H9 (cell line): ENCODE data around the gene CTDSPL. TPM values are rescaled to one million over a fixed set of nuclear protein-coding genes. Genes with fewer than 3 reads are reported as not detected.

Source experiments
- DNase-seq: peaks from one replicate; pipeline ENCODE4 v3.0.0-alpha.2; 2017
- H2AFZ ChIP-seq: one replicate; pipeline ENCODE4 v1.6.1; 2013; ENCODE audit warnings: mild to moderate bottlenecking, low read length, control low read depth, moderate library complexity
- H2AK5ac ChIP-seq: 2 replicates; pipeline ENCODE4 v1.6.1; 2013; ENCODE audit warnings: low read length, control low read depth, mixed read lengths; ENCODE audit not compliant: insufficient read length
- H2BK120ac ChIP-seq: one replicate; pipeline ENCODE4 v1.6.1; 2013; ENCODE audit warnings: low read depth, mild to moderate bottlenecking, low read length, control low read depth, inconsistent platforms; ENCODE audit not compliant: poor library complexity, severe bottlenecking
- H2BK12ac ChIP-seq: 2 replicates; pipeline ENCODE4 v1.6.1; 2013; ENCODE audit warnings: low read length, control low read depth, mixed read lengths, low read depth; ENCODE audit not compliant: insufficient read length
- H2BK15ac ChIP-seq: 2 replicates; pipeline ENCODE4 v1.6.1; 2013; ENCODE audit warnings: low read depth, low read length, control low read depth
- H2BK20ac ChIP-seq: one replicate; pipeline ENCODE4 v1.6.1; 2013; ENCODE audit warnings: low read depth, mild to moderate bottlenecking, low read length, control low read depth, inconsistent platforms; ENCODE audit not compliant: poor library complexity, severe bottlenecking
- H2BK5ac ChIP-seq: 2 replicates; pipeline ENCODE4 v1.6.1; 2013; ENCODE audit warnings: low read length, control low read depth, mixed read lengths; ENCODE audit not compliant: insufficient read length
- H3K14ac ChIP-seq: 2 replicates; pipeline ENCODE4 v1.6.1; 2013; ENCODE audit warnings: low read length, control low read depth; ENCODE audit not compliant: insufficient read depth
- H3K18ac ChIP-seq: 2 replicates; pipeline ENCODE4 v1.6.1; 2013; ENCODE audit warnings: low read depth, mild to moderate bottlenecking, mixed read lengths, low read length, control low read depth; ENCODE audit not compliant: insufficient read length
- H3K23ac ChIP-seq: 2 replicates; pipeline ENCODE4 v1.6.1; 2013; ENCODE audit warnings: low read length, control low read depth, mixed read lengths, low read depth; ENCODE audit not compliant: insufficient read length
- H3K23me2 ChIP-seq: 2 replicates; pipeline ENCODE4 v1.6.1; 2013; ENCODE audit warnings: low read depth, mild to moderate bottlenecking, mixed read lengths, low read length, control low read depth; ENCODE audit not compliant: insufficient read length, poor library complexity, severe bottlenecking
- H3K27ac ChIP-seq: 2 replicates; pipeline ENCODE4 v1.5.1; 2013; ENCODE audit warnings: low read length, control low read depth, mixed read lengths, low read depth; ENCODE audit not compliant: insufficient read length
- H3K27me3 ChIP-seq: 2 replicates; pipeline ENCODE4 v1.6.1; 2013; ENCODE audit warnings: low read length, control low read depth, inconsistent platforms; ENCODE audit not compliant: insufficient read depth
- H3K4ac ChIP-seq: 2 replicates; pipeline ENCODE4 v1.6.1; 2013; ENCODE audit warnings: low read depth, mild to moderate bottlenecking, control low read depth, inconsistent platforms, low read length, moderate library complexity
- H3K4me1 ChIP-seq: 2 replicates; pipeline ENCODE4 v1.6.1; 2013; ENCODE audit warnings: low read length, control low read depth, inconsistent platforms; ENCODE audit not compliant: insufficient read depth
- H3K4me2 ChIP-seq: 2 replicates; pipeline ENCODE4 v1.6.1; 2013; ENCODE audit warnings: low read length, control low read depth, mixed read lengths; ENCODE audit not compliant: insufficient read length, insufficient read depth
- H3K56ac ChIP-seq: 2 replicates; pipeline ENCODE4 v1.6.1; 2013; ENCODE audit warnings: low read depth, mild to moderate bottlenecking, mixed read lengths, low read length, control low read depth; ENCODE audit not compliant: insufficient read length
- H3K79me1 ChIP-seq: 2 replicates; pipeline ENCODE4 v1.6.1; 2013; ENCODE audit warnings: low read depth, mild to moderate bottlenecking, moderate library complexity, low read length, control low read depth, inconsistent platforms; ENCODE audit not compliant: insufficient read depth, poor library complexity, severe bottlenecking
- H3K79me2 ChIP-seq: 2 replicates; pipeline ENCODE4 v1.6.1; 2013; ENCODE audit warnings: low read length, control low read depth, inconsistent platforms; ENCODE audit not compliant: insufficient read depth
- H3K9ac ChIP-seq: 2 replicates; pipeline ENCODE4 v1.6.1; 2013; ENCODE audit warnings: low read length, control low read depth, mixed read lengths; ENCODE audit not compliant: insufficient read length; ENCODE audit errors: extremely low read depth
- H3K9me3 ChIP-seq: one replicate; pipeline ENCODE4 v1.6.1; 2013; ENCODE audit warnings: low read depth, low read length, inconsistent platforms; ENCODE audit not compliant: control insufficient read depth
- H3T11ph ChIP-seq: one replicate; pipeline ENCODE4 v1.6.1; 2013; ENCODE audit warnings: mild to moderate bottlenecking, low read length, control low read depth, inconsistent platforms
- H4K20me1 ChIP-seq: one replicate; pipeline ENCODE4 v1.6.1; 2013; ENCODE audit not compliant: control insufficient read depth, insufficient read length, insufficient read depth
- H4K5ac ChIP-seq: 2 replicates; pipeline ENCODE4 v1.6.1; 2013; ENCODE audit warnings: low read depth, mild to moderate bottlenecking, mixed read lengths, low read length, control low read depth; ENCODE audit not compliant: insufficient read length
- H4K8ac ChIP-seq: replicated peaks from 2 replicates; pipeline ENCODE4 v1.6.1; 2013; ENCODE audit warnings: low read length, control low read depth, mixed read lengths, low read depth; ENCODE audit not compliant: insufficient read length
- H4K91ac ChIP-seq: 2 replicates; pipeline ENCODE4 v1.6.1; 2013; ENCODE audit warnings: low read depth, mild to moderate bottlenecking, moderate library complexity, mixed read lengths, low read length, control low read depth; ENCODE audit not compliant: insufficient read length
- H3K27ac Mint-ChIP-seq, 3 experiments: 2 replicates in 2 of 3; 3 replicates in 1 of 3; pipeline ENCODE4 v1.8.0; 2020 to 2021; ENCODE audit warnings: mixed read lengths in 3 of 3, mild to moderate bottlenecking in 1 of 3, moderate library complexity in 1 of 3
- H3K27me3 Mint-ChIP-seq: 2 replicates; pipeline ENCODE4 v1.8.0; 2021; ENCODE audit warnings: low read depth, mild to moderate bottlenecking, moderate library complexity, mixed read lengths
- H3K36me3 Mint-ChIP-seq, 3 experiments: 2 replicates in 2 of 3; 3 replicates in 1 of 3; pipeline ENCODE4 v1.8.0; 2020 to 2021; ENCODE audit warnings: low read depth in 3 of 3, mixed read lengths in 3 of 3; ENCODE audit not compliant: insufficient read depth in 1 of 3
- H3K4me1 Mint-ChIP-seq, 2 experiments: 2 replicates each; pipeline ENCODE4 v1.8.0; 2020; ENCODE audit warnings: mixed read lengths in 2 of 2
- H3K4me3 Mint-ChIP-seq, 2 experiments: 2 replicates in 1 of 2; 3 replicates in 1 of 2; pipeline ENCODE4 v1.8.0; 2020 to 2021; ENCODE audit warnings: mild to moderate bottlenecking in 2 of 2, mixed read lengths in 2 of 2, moderate library complexity in 1 of 2
- H3K9me3 Mint-ChIP-seq, 2 experiments: 2 replicates in 1 of 2; 3 replicates in 1 of 2; pipeline ENCODE4 v1.8.0; 2020; ENCODE audit warnings: mild to moderate bottlenecking in 2 of 2, mixed read lengths in 2 of 2, moderate library complexity in 1 of 2
- WGBS: extraction: QIAGEN DNeasy Blood & Tissue Kit; methylation state at CpG from one replicate; pipeline ENCODE4 v1.1.7; 2013; ENCODE audit warnings: missing lambda C conversion rate, low lambda C conversion rate, mixed read lengths; ENCODE audit not compliant: insufficient read length; ENCODE audit errors: extremely low coverage; 5-methylcytosine and 5-hydroxymethylcytosine counted together
- total RNA-seq: library from RNA; stranded (reverse); gene quantifications from 2 replicates; pipeline ENCODE4 v1.2.1, GENCODE V29; 2021
- TF ChIP-seq, protein P1 (sequence below): fragments of 200-600 bp; sonication (generic); conservative IDR thresholded peaks from 3 replicates; pipeline ENCODE4 v1.8.0; 2021; ENCODE audit warnings: antibody characterized with exemption, mild to moderate bottlenecking

CTDSPL gene
- total RNA-seq, 1 experiment from 2014 or later: 20.8 TPM

DNA sequence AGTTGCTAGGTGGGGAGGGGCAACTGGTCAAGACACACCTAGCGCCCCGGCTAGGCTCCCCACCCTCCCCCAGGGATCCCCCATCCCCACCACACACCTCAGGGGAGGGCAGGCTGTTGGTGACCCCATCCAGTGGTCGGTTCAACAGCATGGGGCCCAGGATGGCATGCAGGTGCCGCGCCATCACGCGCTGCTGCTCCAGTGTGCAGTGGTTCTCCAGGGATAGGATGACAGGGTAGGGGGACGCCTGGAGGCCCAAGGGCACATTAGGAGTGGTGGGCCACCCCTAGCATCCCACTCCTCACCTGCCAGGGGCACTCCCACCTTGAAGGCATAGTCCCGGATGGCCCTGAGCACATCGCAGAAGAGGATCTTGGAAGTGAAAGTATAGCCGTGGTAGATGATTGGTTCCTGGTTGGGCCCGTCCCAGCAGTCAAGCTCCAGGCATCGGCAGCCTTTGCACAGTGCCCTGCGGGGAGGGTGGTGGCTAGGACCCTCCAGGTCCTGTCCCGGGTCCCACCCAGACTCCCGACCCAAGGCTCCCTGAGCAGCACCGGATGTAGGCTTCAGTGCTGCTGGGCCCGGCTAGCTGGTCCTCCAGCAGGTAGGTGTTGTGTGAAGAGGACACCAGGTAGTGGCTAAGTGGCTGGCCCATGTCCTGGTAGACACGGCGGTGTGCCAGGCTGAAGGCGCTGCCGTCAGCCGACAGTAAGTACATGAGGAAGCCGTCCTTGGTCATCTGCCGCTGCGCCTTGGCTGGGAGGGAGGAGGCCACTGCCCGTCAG is 148.3 kb downstream of the CTDSPL start:
- TF ChIP-seq, protein P1, sequence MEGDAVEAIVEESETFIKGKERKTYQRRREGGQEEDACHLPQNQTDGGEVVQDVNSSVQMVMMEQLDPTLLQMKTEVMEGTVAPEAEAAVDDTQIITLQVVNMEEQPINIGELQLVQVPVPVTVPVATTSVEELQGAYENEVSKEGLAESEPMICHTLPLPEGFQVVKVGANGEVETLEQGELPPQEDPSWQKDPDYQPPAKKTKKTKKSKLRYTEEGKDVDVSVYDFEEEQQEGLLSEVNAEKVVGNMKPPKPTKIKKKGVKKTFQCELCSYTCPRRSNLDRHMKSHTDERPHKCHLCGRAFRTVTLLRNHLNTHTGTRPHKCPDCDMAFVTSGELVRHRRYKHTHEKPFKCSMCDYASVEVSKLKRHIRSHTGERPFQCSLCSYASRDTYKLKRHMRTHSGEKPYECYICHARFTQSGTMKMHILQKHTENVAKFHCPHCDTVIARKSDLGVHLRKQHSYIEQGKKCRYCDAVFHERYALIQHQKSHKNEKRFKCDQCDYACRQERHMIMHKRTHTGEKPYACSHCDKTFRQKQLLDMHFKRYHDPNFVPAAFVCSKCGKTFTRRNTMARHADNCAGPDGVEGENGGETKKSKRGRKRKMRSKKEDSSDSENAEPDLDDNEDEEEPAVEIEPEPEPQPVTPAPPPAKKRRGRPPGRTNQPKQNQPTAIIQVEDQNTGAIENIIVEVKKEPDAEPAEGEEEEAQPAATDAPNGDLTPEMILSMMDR: no peak
- no peaks in the 10 kb centered on the region for H3K27me3 Mint-ChIP-seq
- Histone ChIP-seq H3K56ac (no peak overlapping the region), H2BK20ac (no peak overlapping the region), H3K4ac (no peak overlapping the region), H3K23ac (no peak overlapping the region), H3K79me1 (no peaks in the 10 kb centered on the region), H3K27ac (no peak overlapping the region), H3K4me2 (no peak overlapping the region), H2AFZ (no peak overlapping the region), H3K4me1 (no peaks in the 10 kb centered on the region), H4K91ac (no peak overlapping the region), H3K9ac (no peak overlapping the region), H2BK120ac (no peak overlapping the region), H4K8ac (no peak overlapping the region), H2BK5ac (no peak overlapping the region), H4K20me1 (no peaks in the 10 kb centered on the region), H4K5ac (no peak overlapping the region), H3T11ph (no peak overlapping the region), H2BK15ac (no peak overlapping the region), H3K27me3 (no peaks in the 10 kb centered on the region), H3K23me2 (no peaks in the 10 kb centered on the region), H3K79me2 (no peaks in the 10 kb centered on the region), H2BK12ac (no peak overlapping the region), H3K14ac (no peak overlapping the region; the same call in 1 of the 2 replicates), H3K9me3 (no peaks in the 10 kb centered on the region), H3K18ac (no peak overlapping the region), H2AK5ac (no peak overlapping the region)
- no peak overlapping the region; a peak in 1 of 7 replicates for H3K27ac Mint-ChIP-seq
- H3K9me3 Mint-ChIP-seq: no peaks in the 10 kb centered on the region; a peak in 1 of 5 replicates
- H3K4me3 Mint-ChIP-seq: no peak overlapping the region
- H3K36me3 Mint-ChIP-seq: peaks cover 0 to 24% (median 18%) of the 10 kb centered on the region in 3 experiments; a peak in 6 of 7 replicates
- no peaks in the 10 kb centered on the region for H3K4me1 Mint-ChIP-seq
- WGBS: no CpG with 5 or more reads among the region's 27 CpGs
- no peak for DNase-seq
